Measurements from ENCODE around the gene CX3CR1.

DNA sequence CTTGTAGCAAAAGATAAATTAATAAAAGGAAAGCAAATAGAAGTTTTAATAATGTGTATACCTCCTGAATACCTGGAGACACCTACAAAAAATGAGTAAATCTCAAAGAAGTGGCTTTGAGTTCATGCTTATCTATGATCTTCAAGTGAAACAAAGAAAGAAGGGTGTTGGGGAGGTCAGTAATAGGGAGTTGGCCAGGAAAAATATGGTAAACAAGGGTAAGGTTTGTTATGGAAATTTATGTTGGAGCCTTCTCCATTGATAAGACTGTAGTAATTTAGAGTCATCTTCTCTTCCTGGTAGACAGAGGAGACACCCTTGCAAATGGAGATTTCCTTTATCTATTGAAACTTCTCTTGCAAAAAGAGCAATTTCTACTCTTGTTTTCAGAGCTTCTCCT lies 43.1 kb upstream of the CX3CR1 start:
- TF ChIP-seq, protein P1, sequence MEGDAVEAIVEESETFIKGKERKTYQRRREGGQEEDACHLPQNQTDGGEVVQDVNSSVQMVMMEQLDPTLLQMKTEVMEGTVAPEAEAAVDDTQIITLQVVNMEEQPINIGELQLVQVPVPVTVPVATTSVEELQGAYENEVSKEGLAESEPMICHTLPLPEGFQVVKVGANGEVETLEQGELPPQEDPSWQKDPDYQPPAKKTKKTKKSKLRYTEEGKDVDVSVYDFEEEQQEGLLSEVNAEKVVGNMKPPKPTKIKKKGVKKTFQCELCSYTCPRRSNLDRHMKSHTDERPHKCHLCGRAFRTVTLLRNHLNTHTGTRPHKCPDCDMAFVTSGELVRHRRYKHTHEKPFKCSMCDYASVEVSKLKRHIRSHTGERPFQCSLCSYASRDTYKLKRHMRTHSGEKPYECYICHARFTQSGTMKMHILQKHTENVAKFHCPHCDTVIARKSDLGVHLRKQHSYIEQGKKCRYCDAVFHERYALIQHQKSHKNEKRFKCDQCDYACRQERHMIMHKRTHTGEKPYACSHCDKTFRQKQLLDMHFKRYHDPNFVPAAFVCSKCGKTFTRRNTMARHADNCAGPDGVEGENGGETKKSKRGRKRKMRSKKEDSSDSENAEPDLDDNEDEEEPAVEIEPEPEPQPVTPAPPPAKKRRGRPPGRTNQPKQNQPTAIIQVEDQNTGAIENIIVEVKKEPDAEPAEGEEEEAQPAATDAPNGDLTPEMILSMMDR (IDR thresholded peaks at IDR 0.05) = no peak
- no peak for TF ChIP-seq EZH2 (IDR thresholded peaks at IDR 0.05; ENCODE audit: borderline replicate concordance, insufficient read depth, low read depth, low read length, poor library complexity, severe bottlenecking)

Measured in B cell (primary cell).